ENCODE results near the gene CDK5. TPM values are rescaled to one million over a fixed set of nuclear protein-coding genes. Genes with fewer than 3 reads are reported as not detected.
A peak's percentile ranks its signal among the peaks of the same experiment; 100 is the strongest.

Gene CDK5
- total and polyA plus RNA-seq, 10 of the 15 experiments (the other 5 are each of a cell fraction or from before 2014, with no cell fraction given): 1.5 to 33.4 (median 21.6) TPM

DNA sequence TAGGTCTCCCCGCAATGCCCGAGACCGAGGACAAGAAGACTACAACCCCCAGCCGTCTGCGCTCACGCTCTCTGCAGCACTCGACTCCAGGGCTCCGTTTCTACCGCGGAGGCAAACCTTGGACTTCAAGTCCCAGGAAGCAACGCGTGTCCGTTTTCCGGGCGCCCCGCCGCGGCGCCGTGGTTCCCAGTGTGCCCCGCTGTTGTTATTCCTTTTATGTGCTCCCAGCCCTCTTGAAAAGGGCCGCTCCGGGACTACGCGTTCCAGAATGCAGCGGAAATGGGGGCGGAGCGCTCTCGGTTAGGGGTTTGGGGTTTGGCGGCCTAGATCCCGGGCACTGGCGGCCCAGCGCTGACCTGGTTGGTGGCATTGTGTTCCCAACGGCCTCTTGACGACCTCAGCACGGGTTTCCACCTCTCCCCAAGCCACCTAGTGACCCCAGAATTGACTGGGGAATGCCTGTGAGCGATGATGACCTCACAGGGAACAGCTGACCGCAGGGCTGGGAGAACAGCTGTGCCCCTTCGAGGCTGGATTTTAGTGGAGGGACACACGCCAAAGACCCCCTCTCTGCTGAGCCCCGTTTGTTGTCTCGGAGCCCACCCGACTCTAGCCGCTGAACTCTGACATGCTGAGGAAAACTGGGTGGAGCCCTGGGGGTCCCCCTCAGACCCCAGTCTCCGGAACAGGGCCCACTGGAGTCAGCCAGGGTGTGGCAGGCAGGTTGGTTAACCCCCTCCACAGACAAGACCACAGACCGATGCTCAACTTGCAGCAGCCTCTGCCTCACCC lies 488 bp upstream of the CDK5 start (continued):
- peak in 1 of 2 experiments; percentile 8; a peak in 1 of 4 replicates for TF ChIP-seq EP300 (IDR thresholded peaks at IDR 0.05; ENCODE audit: borderline replicate concordance in 1 of 2, control insufficient read depth in 1 of 2, low read depth in 2 of 2, low read length in 2 of 2)
- TF ChIP-seq CHD1 (IDR thresholded peaks at IDR 0.05; ENCODE audit: low read depth, low read length): no peak
- TF ChIP-seq ATF7 (IDR thresholded peaks at IDR 0.05; ENCODE audit: low read depth): peak; percentile 67; the same call in 1 of the 2 replicates
- no peak for TF ChIP-seq EZH2 (IDR thresholded peaks at IDR 0.05; ENCODE audit: borderline replicate concordance, control insufficient read depth, low read depth, low read length)
- no peak for TF ChIP-seq POLR2AphosphoS2 (IDR thresholded peaks at IDR 0.05; ENCODE audit: low read depth, low read length)
- no peak for TF ChIP-seq WRNIP1 (IDR thresholded peaks at IDR 0.05; ENCODE audit: borderline replicate concordance, low read depth, low read length)
- TF ChIP-seq CREM (IDR thresholded peaks at IDR 0.05; ENCODE audit: low read depth): peak; percentile 94
- TF ChIP-seq YBX1 (IDR thresholded peaks at IDR 0.05): no peak
- TF ChIP-seq ZNF622 (IDR thresholded peaks at IDR 0.05): no peak
- peak; percentile 37; the same call in 1 of the 2 replicates for TF ChIP-seq NRF1 (conservative IDR thresholded peaks at IDR 0.05; ENCODE audit: low read depth, low read length)
- no peak; the same call in 1 of the 2 replicates for TF ChIP-seq TCF7 (IDR thresholded peaks at IDR 0.05; ENCODE audit: borderline replicate concordance)
- no peak for TF ChIP-seq NFYB (IDR thresholded peaks at IDR 0.05; ENCODE audit: insufficient read depth, low read depth, low read length)
- TF ChIP-seq LARP7 (IDR thresholded peaks at IDR 0.05): no peak
- no peak for TF ChIP-seq PAX8 (IDR thresholded peaks at IDR 0.05)
- peak; percentile 75 for TF ChIP-seq NR2F1 (conservative IDR thresholded peaks at IDR 0.05)
- peak; percentile 6; the same call in 1 of the 2 replicates for TF ChIP-seq PAX5 (IDR thresholded peaks at IDR 0.05; ENCODE audit: borderline replicate concordance, low read depth, low read length)
- TF ChIP-seq, protein P1, sequence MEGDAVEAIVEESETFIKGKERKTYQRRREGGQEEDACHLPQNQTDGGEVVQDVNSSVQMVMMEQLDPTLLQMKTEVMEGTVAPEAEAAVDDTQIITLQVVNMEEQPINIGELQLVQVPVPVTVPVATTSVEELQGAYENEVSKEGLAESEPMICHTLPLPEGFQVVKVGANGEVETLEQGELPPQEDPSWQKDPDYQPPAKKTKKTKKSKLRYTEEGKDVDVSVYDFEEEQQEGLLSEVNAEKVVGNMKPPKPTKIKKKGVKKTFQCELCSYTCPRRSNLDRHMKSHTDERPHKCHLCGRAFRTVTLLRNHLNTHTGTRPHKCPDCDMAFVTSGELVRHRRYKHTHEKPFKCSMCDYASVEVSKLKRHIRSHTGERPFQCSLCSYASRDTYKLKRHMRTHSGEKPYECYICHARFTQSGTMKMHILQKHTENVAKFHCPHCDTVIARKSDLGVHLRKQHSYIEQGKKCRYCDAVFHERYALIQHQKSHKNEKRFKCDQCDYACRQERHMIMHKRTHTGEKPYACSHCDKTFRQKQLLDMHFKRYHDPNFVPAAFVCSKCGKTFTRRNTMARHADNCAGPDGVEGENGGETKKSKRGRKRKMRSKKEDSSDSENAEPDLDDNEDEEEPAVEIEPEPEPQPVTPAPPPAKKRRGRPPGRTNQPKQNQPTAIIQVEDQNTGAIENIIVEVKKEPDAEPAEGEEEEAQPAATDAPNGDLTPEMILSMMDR (IDR thresholded peaks at IDR 0.05 in 2 of 3, conservative IDR thresholded peaks at IDR 0.05 in 1 of 3; ENCODE audit: control insufficient read depth in 2 of 3, extremely low read depth in 1 of 3, insufficient read depth in 1 of 3, low read depth in 3 of 3, low read length in 3 of 3): no peak
- TF ChIP-seq SIN3A (IDR thresholded peaks at IDR 0.05; ENCODE audit: low read depth, low read length): no peak; the same call in 1 of the 2 replicates
- peak; percentile 64 for TF ChIP-seq NR2C1 (IDR thresholded peaks at IDR 0.05)
- TF ChIP-seq RFX5 (IDR thresholded peaks at IDR 0.05; ENCODE audit: low read depth, low read length): no peak
- peak; percentile 8 to 68; a peak in 1 of 4 replicates for TF ChIP-seq BHLHE40 (IDR thresholded peaks at IDR 0.05; ENCODE audit: borderline replicate concordance in 1 of 2, low read depth in 2 of 2, low read length in 1 of 2)
- peak; percentile 88 for TF ChIP-seq CREB1 (IDR thresholded peaks at IDR 0.05; ENCODE audit: low read depth)
- no peak for TF ChIP-seq PML (IDR thresholded peaks at IDR 0.05; ENCODE audit: low read length)
- peak; percentile 69 for TF ChIP-seq MXI1 (IDR thresholded peaks at IDR 0.05; ENCODE audit: low read depth, low read length)
- TF ChIP-seq SMARCA5 (IDR thresholded peaks at IDR 0.05): no peak
- peak; percentile 99 for TF ChIP-seq IKZF1 (conservative IDR thresholded peaks at IDR 0.05)
- no peak; the same call in 1 of the 2 replicates for TF ChIP-seq RB1 (IDR thresholded peaks at IDR 0.05; ENCODE audit: borderline replicate concordance)
- no peak for TF ChIP-seq TCF3 (IDR thresholded peaks at IDR 0.05; ENCODE audit: borderline replicate concordance, insufficient read depth, low read depth, low read length)
- TF ChIP-seq CBFB (IDR thresholded peaks at IDR 0.05; ENCODE audit: low read depth): peak; percentile 40; the same call in 1 of the 2 replicates
- TF ChIP-seq MYC (IDR thresholded peaks at IDR 0.05; ENCODE audit: insufficient read depth, insufficient read length, insufficient replicate concordance, low read length, severe bottlenecking): no peak
- no peak for TF ChIP-seq RBBP5 (conservative IDR thresholded peaks at IDR 0.05)
- TF ChIP-seq STAT3 (IDR thresholded peaks at IDR 0.05; ENCODE audit: low read depth, low read length): no peak
- no peak for TF ChIP-seq TBL1XR1 (IDR thresholded peaks at IDR 0.05; ENCODE audit: low read depth, low read length)
